ENCODE data around the gene ZNF513. TPM values are rescaled to one million over a fixed set of nuclear protein-coding genes. Genes with fewer than 3 reads are reported as not detected.
"Not testable (repeated sequence)": the region's sequence is repeated elsewhere in the genome, so short reads cannot be mapped to it uniquely, and the experiment has no call there.

Gene ZNF513
- polyA plus RNA-seq, 4 donors = 13.3 to 22.4 (median 15.2) TPM

GRCh38 chr2:27362678-27363420 lies 17.7 kb downstream of the ZNF513 start:
- no peak for DNase-seq (ENCODE audit: low read depth in 4 of 4, low spot score in 3 of 4)

DNA sequence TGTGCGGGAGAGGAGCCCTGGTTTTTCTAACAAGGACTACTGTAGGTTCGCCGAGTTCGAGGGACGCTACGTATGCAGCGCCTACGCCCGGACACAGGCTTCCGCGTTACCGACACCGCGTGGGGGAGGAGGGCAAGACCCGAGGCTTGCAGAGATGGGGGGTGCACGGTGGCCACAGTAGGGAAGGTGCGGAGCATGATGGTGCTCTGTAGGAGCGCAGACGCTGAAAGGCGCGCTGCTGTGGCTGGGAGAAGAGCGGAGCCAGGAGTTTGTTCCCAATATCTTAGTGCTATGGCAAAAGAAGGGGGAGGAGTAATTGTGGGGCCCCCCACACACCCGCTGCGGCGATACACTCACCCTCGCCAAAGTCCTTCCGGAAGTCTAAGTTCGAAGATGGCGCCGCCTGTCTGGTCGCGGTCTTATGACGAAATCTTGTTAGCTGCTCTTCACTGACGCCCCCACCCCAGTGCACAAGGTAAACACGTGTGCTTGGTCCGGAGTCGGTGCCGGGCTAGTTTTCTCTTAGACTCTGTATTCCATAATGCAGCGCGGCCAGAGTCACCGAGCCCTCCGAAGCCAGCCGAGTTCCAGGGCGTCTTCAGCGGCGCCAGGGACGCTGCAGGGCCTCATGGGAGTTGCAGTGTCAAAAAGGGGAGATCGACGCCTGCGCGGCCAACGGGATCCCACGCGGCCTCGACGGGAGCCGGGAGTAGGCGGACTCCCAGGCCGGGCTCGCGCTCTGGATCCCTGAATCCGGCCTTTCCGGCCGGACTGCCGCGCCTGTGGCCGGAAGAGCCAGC lies 24.0 kb downstream of the ZNF513 start, which contains the start of gene GTF3C2:
GTF3C2 (minus strand) TSS at position 383 of the 800 bp plus-strand sequence. CDS start 13,210 bp downstream, outside the sequence.
- peak; percentile 92 to 97 (median 95) for DNase-seq (ENCODE audit: low read depth in 4 of 4, low spot score in 3 of 4)

GRCh38 chr2:27356056-27356381 lies 24.5 kb downstream of the ZNF513 start:
- no peak for DNase-seq (ENCODE audit: low read depth in 4 of 4, low spot score in 3 of 4)

DNA sequence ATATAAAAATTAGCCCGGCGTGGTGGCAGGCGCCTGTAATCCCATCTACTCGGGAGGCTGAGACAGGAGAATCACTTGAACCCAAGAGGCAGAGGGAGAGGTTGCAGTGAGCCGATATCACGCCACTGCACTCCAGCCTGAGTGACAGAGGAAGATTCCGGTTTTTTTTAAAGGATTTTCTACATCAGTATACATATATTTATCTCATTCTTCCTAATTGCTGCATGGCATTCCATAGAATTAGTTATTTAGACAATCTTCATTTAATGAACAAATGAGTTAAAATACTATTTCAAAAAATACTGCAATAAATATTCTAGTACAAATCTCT lies 26.0 kb downstream of the ZNF513 start:
- no peak for DNase-seq (ENCODE audit: low read depth in 4 of 4, low spot score in 3 of 4)

DNA sequence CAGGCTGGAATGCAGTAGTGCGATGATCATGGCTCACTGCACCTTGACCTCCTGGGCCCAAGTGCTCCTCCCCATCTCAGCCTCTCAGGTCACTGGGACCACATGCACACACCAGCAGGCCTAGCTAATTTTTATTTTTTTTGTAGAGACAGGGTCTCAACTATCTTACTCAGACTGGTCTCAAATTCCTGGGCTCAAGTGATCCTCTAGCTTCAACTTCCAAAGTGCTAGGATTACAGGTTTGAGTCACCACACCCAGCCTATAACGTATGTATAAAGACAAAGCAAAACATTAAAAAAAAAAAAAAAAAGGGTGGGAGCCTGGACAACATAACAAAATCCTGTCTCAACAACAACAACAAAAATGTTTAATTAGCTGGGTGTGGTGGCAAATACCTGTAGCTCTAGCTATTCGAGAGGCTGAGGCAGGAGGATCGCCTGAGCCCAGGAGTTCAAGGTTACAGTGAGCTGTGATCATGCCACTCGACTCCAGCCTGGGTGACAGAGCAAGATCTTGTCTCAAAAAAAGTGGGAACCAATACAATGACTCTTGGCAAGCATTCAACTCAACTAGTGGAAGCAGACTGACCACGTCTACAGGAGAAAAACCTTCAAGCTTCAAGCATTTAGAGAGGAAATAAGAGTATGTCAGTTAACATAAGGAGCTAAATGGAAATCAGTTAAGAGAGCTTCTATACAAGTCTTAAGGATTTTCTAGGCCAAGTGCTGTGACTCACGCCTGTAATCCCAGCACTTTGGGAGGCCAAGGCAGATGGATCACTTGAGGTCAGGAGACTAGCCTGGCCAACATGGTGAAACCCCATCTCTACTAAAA lies 26.6 kb downstream of the ZNF513 start:
- no peak for DNase-seq (ENCODE audit: low read depth in 4 of 4, low spot score in 3 of 4)

GRCh38 chr2:27353386-27353761 lies 27.2 kb downstream of the ZNF513 start:
- not testable (repeated sequence) for DNase-seq (ENCODE audit: low read depth in 4 of 4, low spot score in 3 of 4)

- no peak for DNase-seq (ENCODE audit: low read depth in 4 of 4, low spot score in 3 of 4)
These were observed 28.5 kb downstream of the ZNF513 start for GRCh38 chr2:27351802-27352598.

DNA sequence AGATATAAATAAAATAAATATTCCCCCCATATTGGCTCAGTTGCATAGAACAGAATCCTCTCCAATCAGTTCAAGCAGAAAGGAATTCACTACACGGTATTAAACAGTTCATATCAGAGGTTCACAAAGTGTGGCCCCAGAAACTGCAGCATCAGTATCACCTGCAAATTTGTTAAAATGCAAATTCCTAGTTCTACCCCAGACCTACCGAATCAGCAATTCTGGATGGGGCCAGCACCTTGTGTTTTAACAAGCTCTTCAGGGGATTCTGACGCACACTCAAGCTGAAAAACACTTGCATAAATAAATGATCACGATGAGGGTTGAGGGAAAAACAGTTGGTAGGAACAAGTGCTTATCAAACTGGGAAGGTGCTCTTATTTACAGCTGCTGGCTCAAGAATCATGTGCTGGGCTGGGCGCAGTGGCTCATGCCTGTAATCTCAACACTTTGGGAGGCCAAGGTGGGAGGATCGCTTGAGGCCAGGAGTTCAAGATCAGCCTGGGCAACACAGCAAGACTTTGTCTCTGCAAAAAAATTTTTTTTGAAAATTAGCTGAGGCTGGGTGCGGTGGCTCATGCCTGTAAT lies 30.3 kb downstream of the ZNF513 start:
- no peak for DNase-seq (ENCODE audit: low read depth in 4 of 4, low spot score in 3 of 4)

- no peak for DNase-seq (ENCODE audit: low read depth in 4 of 4, low spot score in 3 of 4)
These were observed 32.9 kb downstream of the ZNF513 start for GRCh38 chr2:27347641-27348040.

GRCh38 chr2:27336173-27336572 lies 44.4 kb downstream of the ZNF513 start:
- no peak for DNase-seq (ENCODE audit: low read depth in 4 of 4, low spot score in 3 of 4)

GRCh38 chr2:27335311-27335710 lies 45.2 kb downstream of the ZNF513 start:
- DNase-seq (ENCODE audit: low read depth in 4 of 4, low spot score in 3 of 4) = no peak

Other genes with a start within 250 kb of the ZNF513 start
- gene PREB, start 246.1 kb downstream of the ZNF513 start, polyA plus RNA-seq (ENCODE audit: insufficient read length in 4 of 4) = 10 to 100 TPM; 44.2 to 58.7 (median 47.3) TPM
- not detected for gene PRR30, start 241.3 kb downstream of the ZNF513 start, polyA plus RNA-seq (ENCODE audit: insufficient read length in 4 of 4)
- gene TCF23, start 231.7 kb downstream of the ZNF513 start, polyA plus RNA-seq (ENCODE audit: insufficient read length in 4 of 4) = 1 to 10 TPM in 1 of 4 donors, under 1 TPM in 3; 0.59 to 3.2 (median 0.75) TPM
- 100 to 1,000 TPM; 142 to 162 (median 153) TPM for gene ATRAID, start 168.7 kb downstream of the ZNF513 start, polyA plus RNA-seq (ENCODE audit: insufficient read length in 4 of 4)
- gene SLC5A6, start 168.5 kb downstream of the ZNF513 start, polyA plus RNA-seq (ENCODE audit: insufficient read length in 4 of 4) = 10 to 100 TPM; 19.9 to 48.4 (median 35.2) TPM
- 10 to 100 TPM; 33.7 to 61.4 (median 43.1) TPM for gene CAD, start 163.4 kb downstream of the ZNF513 start, polyA plus RNA-seq (ENCODE audit: insufficient read length in 4 of 4)
- 1 to 10 TPM in 3 of 4 donors, under 1 TPM in 1; 0.98 to 8.7 (median 5.3) TPM for gene SLC30A3, start 117.7 kb downstream of the ZNF513 start, polyA plus RNA-seq (ENCODE audit: insufficient read length in 4 of 4)
- gene DNAJC5G, start 105.3 kb downstream of the ZNF513 start, polyA plus RNA-seq (ENCODE audit: insufficient read length in 4 of 4) = 1 to 10 TPM in 1 of 4 donors, under 1 TPM in 3; 0.18 to 1.7 (median 0.46) TPM
- 1 to 10 TPM in 3 of 4 donors, under 1 TPM in 1; 0.07 to 6.4 (median 3.9) TPM for gene TRIM54, start 98.3 kb downstream of the ZNF513 start, polyA plus RNA-seq (ENCODE audit: insufficient read length in 4 of 4)
- 1 to 10 TPM in 2 of 4 donors, under 1 TPM in 2; 0.53 to 1.3 (median 0.88) TPM for gene UCN, start 72.3 kb downstream of the ZNF513 start, polyA plus RNA-seq (ENCODE audit: insufficient read length in 4 of 4)
- gene MPV17, start 57.6 kb downstream of the ZNF513 start, polyA plus RNA-seq (ENCODE audit: insufficient read length in 4 of 4) = 10 to 100 TPM; 72.0 to 89.4 (median 81.4) TPM
- 10 to 100 TPM; 50.5 to 77.6 (median 70.3) TPM for gene GTF3C2, start 24.0 kb downstream of the ZNF513 start, polyA plus RNA-seq (ENCODE audit: insufficient read length in 4 of 4)
- gene EIF2B4, start 10.4 kb downstream of the ZNF513 start, polyA plus RNA-seq (ENCODE audit: insufficient read length in 4 of 4) = 10 to 100 TPM; 37.5 to 59.3 (median 48.2) TPM
- 100 to 1,000 TPM in 3 of 4 donors, 10 to 100 TPM in 1; 92.7 to 112 (median 102) TPM for gene SNX17, start 10.1 kb downstream of the ZNF513 start, polyA plus RNA-seq (ENCODE audit: insufficient read length in 4 of 4)
- gene PPM1G, start 28.9 kb upstream of the ZNF513 start, polyA plus RNA-seq (ENCODE audit: insufficient read length in 4 of 4) = 10 to 100 TPM; 68.7 to 96.4 (median 94.3) TPM
- gene NRBP1, start 47.9 kb upstream of the ZNF513 start, polyA plus RNA-seq (ENCODE audit: insufficient read length in 4 of 4) = 100 to 1,000 TPM; 123 to 164 (median 134) TPM
- 1 to 10 TPM; 2.7 to 8.3 (median 6.5) TPM for gene KRTCAP3, start 61.6 kb upstream of the ZNF513 start, polyA plus RNA-seq (ENCODE audit: insufficient read length in 4 of 4)
- gene IFT172, start 109.0 kb upstream of the ZNF513 start, polyA plus RNA-seq (ENCODE audit: insufficient read length in 4 of 4) = 10 to 100 TPM; 32.9 to 61.0 (median 45.3) TPM
- 10 to 100 TPM in 1 of 4 donors, 1 to 10 TPM in 3; 7.0 to 11.5 (median 8.1) TPM for gene FNDC4, start 114.5 kb upstream of the ZNF513 start, polyA plus RNA-seq (ENCODE audit: insufficient read length in 4 of 4)
- gene GCKR, start 116.1 kb upstream of the ZNF513 start, polyA plus RNA-seq (ENCODE audit: insufficient read length in 4 of 4) = under 1 TPM in 3 of 4 donors, not detected in 1; 0.14 to 0.18 (median 0.16) TPM
- gene ZNF512, start 202.3 kb upstream of the ZNF513 start, polyA plus RNA-seq (ENCODE audit: insufficient read length in 4 of 4) = 10 to 100 TPM; 63.2 to 85.5 (median 76.7) TPM
- gene CCDC121, start 248.3 kb upstream of the ZNF513 start, polyA plus RNA-seq (ENCODE audit: insufficient read length in 4 of 4) = 10 to 100 TPM; 11.1 to 15.3 (median 13.2) TPM
- 10 to 100 TPM; 49.7 to 68.5 (median 58.1) TPM for gene GPN1, start 248.3 kb upstream of the ZNF513 start, polyA plus RNA-seq (ENCODE audit: insufficient read length in 4 of 4)

All from left renal pelvis (tissue), 4 donors.